K562 (cell line): ENCODE measurements around the gene TRMT1L. TPM values are rescaled to one million over a fixed set of nuclear protein-coding genes. Genes with fewer than 3 reads are reported as not detected.

Experiments used
- ATAC-seq: fragments of 200-7000 bp; cut with Tn5 transposase; 3 replicates; pipeline ENCODE4 v1.9.1; 2020; ENCODE audit warnings: moderate library complexity
- Bru-seq: library from RNA; stranded (reverse); fragments of 400-500 nt; gene quantifications from one replicate; lab custom pipeline; 2021; lab: Mats Ljungman, UMichigan
- BruChase-seq, 2 experiments: library from RNA; stranded (reverse); fragments of 400-500 nt; gene quantifications; one replicate each; lab custom pipeline; 2021; lab: Mats Ljungman, UMichigan
- BruUV-seq: library from RNA; stranded (reverse); fragments of 400-500 nt; replicated peaks from 2 replicates; lab custom pipeline; 2021; lab: Mats Ljungman, UMichigan
- CTCF ChIA-PET: fragments of 300-600 bp; formaldehyde crosslinking; extraction: SDS; loops from one replicate; lab custom pipeline; 2021; ENCODE audit warnings: low intra/inter-chr PET ratio; lab: Yijun Ruan, JAX
- POLR2A ChIA-PET: fragments of 300-600, 350-650 bp; sonication (Branson Sonifier 250); formaldehyde crosslinking; extraction: SDS; loops from one replicate; lab custom pipeline; 2021; ENCODE audit warnings: antibody characterized with exemption, inconsistent platforms; lab: Yijun Ruan, JAX
- DNase-seq, 4 experiments: peaks; one replicate each; pipeline versions ENCODE4 v3.0.0 to v3.0.0-alpha.2; 2011 to 2018; ENCODE audit warnings: low spot score in 3 of 4, mixed read lengths in 3 of 4; ENCODE audit errors: extremely low read depth in 1 of 4
- FAIRE-seq: peaks from 2 replicates; lab custom pipeline; 2011; peaks lifted over from hg19 to GRCh38; lab: Jason Lieb, UNC
- H2AFZ ChIP-seq: 2 replicates; pipeline ENCODE4 v1.6.0; 2011; ENCODE audit warnings: low read depth, low read length, control low read depth, inconsistent platforms
- H3K27ac ChIP-seq: fragments of 200-600 bp; 3 replicates; pipeline ENCODE4 v1.8.0; 2011; ENCODE audit warnings: low read depth, mild to moderate bottlenecking, control low read depth, inconsistent platforms, low read length, moderate library complexity, mixed read lengths; ENCODE audit errors: extremely low read depth
- H3K27me3 ChIP-seq, 2 experiments: fragments of 300-600 bp in 1 of 2; 2 replicates in 1 of 2; 3 replicates in 1 of 2; pipeline versions ENCODE4 v1.6.0 to v1.8.0; 2011; ENCODE audit warnings: inconsistent platforms in 2 of 2, low read length in 2 of 2, mild to moderate bottlenecking in 1 of 2, mixed read lengths in 1 of 2, moderate library complexity in 1 of 2; ENCODE audit not compliant: control insufficient read depth in 2 of 2, insufficient read depth in 2 of 2
- H3K36me3 ChIP-seq: fragments of 300-600 bp; 3 replicates; pipeline ENCODE4 v1.8.0; 2011; ENCODE audit warnings: mild to moderate bottlenecking, low read length, inconsistent platforms; ENCODE audit not compliant: control insufficient read depth, insufficient read depth
- H3K4me1 ChIP-seq, 2 experiments: fragments of 200-600 bp in 1 of 2; replicated peaks in 1 of 2; 2 replicates in 1 of 2; 3 replicates in 1 of 2; pipeline versions ENCODE4 v1.5.1 to v1.8.0; 2011; ENCODE audit warnings: inconsistent platforms in 2 of 2, low read length in 2 of 2, mild to moderate bottlenecking in 1 of 2, mixed read lengths in 1 of 2, moderate library complexity in 1 of 2; ENCODE audit not compliant: control insufficient read depth in 2 of 2, insufficient read depth in 2 of 2
- H3K4me2 ChIP-seq: 2 replicates; pipeline ENCODE4 v1.6.1; 2011; ENCODE audit warnings: low read length, control low read depth, inconsistent platforms, mixed read lengths; ENCODE audit not compliant: insufficient read depth
- H3K4me3 ChIP-seq: fragments of 200-600 bp; sonication (generic), shearing (Covaris generic); 2 replicates; pipeline ENCODE4 v1.5.1; 2016; ENCODE audit warnings: control low read depth, inconsistent platforms
- H3K79me2 ChIP-seq: fragments of 200-600 bp; 3 replicates; pipeline ENCODE4 v1.8.0; 2011; ENCODE audit warnings: low read length, inconsistent platforms; ENCODE audit not compliant: control insufficient read depth, insufficient read depth
- H3K9ac ChIP-seq, 2 experiments: 2 replicates each; pipeline versions ENCODE4 v1.6.0 to v1.6.1; 2011; ENCODE audit warnings: low read depth in 2 of 2, low read length in 2 of 2, control low read depth in 1 of 2, inconsistent platforms in 1 of 2, mild to moderate bottlenecking in 1 of 2, mixed read lengths in 1 of 2; ENCODE audit not compliant: insufficient read depth in 1 of 2
- H3K9me1 ChIP-seq: one replicate; pipeline ENCODE4 v1.6.0; 2011; ENCODE audit warnings: inconsistent platforms, mild to moderate bottlenecking, low read length, moderate library complexity; ENCODE audit not compliant: control insufficient read depth, insufficient read depth
- H3K9me3 ChIP-seq: replicated peaks from 2 replicates; pipeline ENCODE4 v1.5.1; 2011; ENCODE audit warnings: low read depth, low read length, inconsistent platforms; ENCODE audit not compliant: control insufficient read depth, insufficient read depth
- H4K20me1 ChIP-seq: replicated peaks from 2 replicates; pipeline ENCODE4 v1.6.1; 2011; ENCODE audit warnings: low read length, inconsistent platforms, mixed read lengths; ENCODE audit not compliant: control insufficient read depth, insufficient read depth
- ZC3H11A ChIP-seq: IDR thresholded peaks from 2 replicates; pipeline ENCODE4 v1.6.1; 2012; ENCODE audit warnings: low read depth, low read length, improper control_type of control experiment
- ZNF23 ChIP-seq: fragments of 250-450 bp; sonication (Bioruptor Pico); IDR thresholded peaks from 2 replicates; pipeline ENCODE4 v1.4.0; 2020; ENCODE audit warnings: mild to moderate bottlenecking
- WGBS: fragments of 100-300 bp; shearing (Covaris generic); methylation state at CpG from one replicate; pipeline ENCODE4 v1.1.6; 2016; ENCODE audit warnings: low coverage, mixed read lengths; ENCODE audit not compliant: insufficient coverage; ENCODE audit errors: missing lambda C conversion rate; 5-methylcytosine and 5-hydroxymethylcytosine counted together
- in situ Hi-C: fragments of 300-500 bp; cut with MboI; formaldehyde crosslinking; loops from 4 replicates; pipeline ENCODE4 v1.15.0; 2018; ENCODE audit warnings: inconsistent platforms, mixed read lengths
- intact Hi-C: fragments of 100-400 bp; cut with micrococcal nuclease; formaldehyde crosslinking; loops from 2 replicates; pipeline ENCODE4 v1.14.2; 2022
- long read RNA-seq, 3 experiments: library from polyadenylated mRNA in 2 of 3; library from RNA in 1 of 3; unstranded in 2 of 3; stranded (forward) in 1 of 3; transcript quantifications; one replicate each; pipeline ENCODE4 v2.0.0, GENCODE V29; 2019 to 2022
- polyA minus RNA-seq, 3 experiments: library from RNA; depleted of rRNA, polyadenylated mRNA; stranded (reverse); fragments of >200 nt; gene quantifications; 2 replicates each; pipeline ENCODE4 v1.2.3, GENCODE V29; 2011
- polyA plus RNA-seq, 8 experiments: library from polyadenylated mRNA; depleted of rRNA in 4 of 8; stranded (reverse) in 5 of 8; unstranded in 3 of 8; fragments of >200 nt; fragmentation: Nextera tagmentation in 2 of 8; fragmentation: Illumina TruSeq in 1 of 8; extraction: Ambion mirVana in 2 of 8; extraction: Trizol in 1 of 8; gene quantifications; 2 replicates each; pipeline versions ENCODE4 v1.2.1 to v1.2.3, GENCODE V29; 2011 to 2014; ENCODE audit warnings: inconsistent platforms in 1 of 8, missing spikeins in 1 of 8
- total RNA-seq, 7 experiments: library from RNA; depleted of rRNA in 6 of 7; stranded (reverse); fragments of >200 nt in 6 of 7; fragmentation: Illumina TruSeq in 2 of 7; extraction: Trizol in 2 of 7; gene quantifications; 2 replicates each; pipeline versions ENCODE4 v1.2.1 to v1.2.3, GENCODE V29; 2011 to 2021; ENCODE audit warnings: low replicate concordance in 1 of 7
- TF ChIP-seq, protein P1 (sequence below), 2 experiments: fragments of 450-650 bp; formaldehyde crosslinking in 1 of 2; IDR thresholded peaks; 2 replicates each; pipeline versions ENCODE4 v1.4.0 to v1.6.1; 2014 to 2020; ENCODE audit warnings: mild to moderate bottlenecking in 2 of 2, borderline replicate concordance in 1 of 2, low read depth in 1 of 2

The TRMT1L gene, protein sequence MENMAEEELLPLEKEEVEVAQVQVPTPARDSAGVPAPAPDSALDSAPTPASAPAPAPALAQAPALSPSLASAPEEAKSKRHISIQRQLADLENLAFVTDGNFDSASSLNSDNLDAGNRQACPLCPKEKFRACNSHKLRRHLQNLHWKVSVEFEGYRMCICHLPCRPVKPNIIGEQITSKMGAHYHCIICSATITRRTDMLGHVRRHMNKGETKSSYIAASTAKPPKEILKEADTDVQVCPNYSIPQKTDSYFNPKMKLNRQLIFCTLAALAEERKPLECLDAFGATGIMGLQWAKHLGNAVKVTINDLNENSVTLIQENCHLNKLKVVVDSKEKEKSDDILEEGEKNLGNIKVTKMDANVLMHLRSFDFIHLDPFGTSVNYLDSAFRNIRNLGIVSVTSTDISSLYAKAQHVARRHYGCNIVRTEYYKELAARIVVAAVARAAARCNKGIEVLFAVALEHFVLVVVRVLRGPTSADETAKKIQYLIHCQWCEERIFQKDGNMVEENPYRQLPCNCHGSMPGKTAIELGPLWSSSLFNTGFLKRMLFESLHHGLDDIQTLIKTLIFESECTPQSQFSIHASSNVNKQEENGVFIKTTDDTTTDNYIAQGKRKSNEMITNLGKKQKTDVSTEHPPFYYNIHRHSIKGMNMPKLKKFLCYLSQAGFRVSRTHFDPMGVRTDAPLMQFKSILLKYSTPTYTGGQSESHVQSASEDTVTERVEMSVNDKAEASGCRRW
- 22.9 and 43.0 TPM in 2 replicates for total RNA-seq (2011; cell fraction: chromatin; rRNA removed; ENCODE audit: low replicate concordance)
- total RNA-seq (2011; cell fraction: nucleolus; rRNA removed), result 6.6 and 7.0 TPM in 2 replicates
- total RNA-seq (2011; cell fraction: nucleoplasm; rRNA removed), result 12.3 and 13.7 TPM in 2 replicates
- total RNA-seq (2014; rRNA removed) (22.1 and 29.3 TPM in 2 replicates), total RNA-seq (2014; rRNA removed; fragmentation: Illumina TruSeq; extraction: Trizol) (36.8 and 39.4 TPM in 2 replicates), total RNA-seq (2015; rRNA removed; fragmentation: Illumina TruSeq; extraction: Trizol) (35.3 and 42.2 TPM in 2 replicates), total RNA-seq (2021) (29.2 and 32.9 TPM in 2 replicates), polyA plus RNA-seq (2011; rRNA removed) (61.5 and 88.9 TPM in 2 replicates), polyA plus RNA-seq (2014; fragmentation: Illumina TruSeq; extraction: Trizol) (36.8 and 45.4 TPM in 2 replicates), polyA plus RNA-seq (2014; fragmentation: Nextera tagmentation; extraction: Ambion mirVana) (1 to 10 TPM; 6.4 to 7.9 TPM), polyA plus RNA-seq (2014; rRNA removed) (22.1 and 23.3 TPM in 2 replicates), polyA minus RNA-seq (2011; rRNA and poly(A)+ RNA removed) (145 and 148 TPM in 2 replicates), Bru-seq, nascent RNA (percentile 73 among the genes with signal in this experiment), BruChase-seq, experiment 1, labeled RNA remaining after a 2-hour chase (percentile 82 among the genes with signal in this experiment), BruChase-seq, experiment 2, labeled RNA remaining after a 6-hour chase (percentile 82 among the genes with signal in this experiment)
- 19.8 and 40.6 TPM in 2 replicates for polyA plus RNA-seq (2011; cell fraction: cytosol; rRNA removed)
- polyA plus RNA-seq (2011; cell fraction: nucleus; rRNA removed), result 21.5 and 37.9 TPM in 2 replicates
- 19.5 and 20.8 TPM in 2 replicates for polyA plus RNA-seq (2012)
- polyA minus RNA-seq (2011; cell fraction: cytosol; rRNA and poly(A)+ RNA removed), result 50.5 and 61.9 TPM in 2 replicates
- 8.5 and 19.8 TPM in 2 replicates for polyA minus RNA-seq (2011; cell fraction: nucleus; rRNA and poly(A)+ RNA removed)
- long read RNA-seq, experiment 1, full-length matches to known transcripts, result 97 of 128 reads
- long read RNA-seq, experiment 1, partial matches to known transcripts, result 16 of 128 reads
- long read RNA-seq, experiment 1, other reads (novel, unspliced or antisense), result 15 of 128 reads
- long read RNA-seq, experiment 2, full-length matches to known transcripts, result 6 of 31 reads
- long read RNA-seq, experiment 2, partial matches to known transcripts, result 6 of 31 reads
- long read RNA-seq, experiment 2, other reads (novel, unspliced or antisense), result 19 of 31 reads
- long read RNA-seq, experiment 3, full-length matches to known transcripts, result 10 of 15 reads
- long read RNA-seq, experiment 3, partial matches to known transcripts, result 4 of 15 reads
- long read RNA-seq, experiment 3, other reads (novel, unspliced or antisense), result 1 of 15 reads

DNA sequence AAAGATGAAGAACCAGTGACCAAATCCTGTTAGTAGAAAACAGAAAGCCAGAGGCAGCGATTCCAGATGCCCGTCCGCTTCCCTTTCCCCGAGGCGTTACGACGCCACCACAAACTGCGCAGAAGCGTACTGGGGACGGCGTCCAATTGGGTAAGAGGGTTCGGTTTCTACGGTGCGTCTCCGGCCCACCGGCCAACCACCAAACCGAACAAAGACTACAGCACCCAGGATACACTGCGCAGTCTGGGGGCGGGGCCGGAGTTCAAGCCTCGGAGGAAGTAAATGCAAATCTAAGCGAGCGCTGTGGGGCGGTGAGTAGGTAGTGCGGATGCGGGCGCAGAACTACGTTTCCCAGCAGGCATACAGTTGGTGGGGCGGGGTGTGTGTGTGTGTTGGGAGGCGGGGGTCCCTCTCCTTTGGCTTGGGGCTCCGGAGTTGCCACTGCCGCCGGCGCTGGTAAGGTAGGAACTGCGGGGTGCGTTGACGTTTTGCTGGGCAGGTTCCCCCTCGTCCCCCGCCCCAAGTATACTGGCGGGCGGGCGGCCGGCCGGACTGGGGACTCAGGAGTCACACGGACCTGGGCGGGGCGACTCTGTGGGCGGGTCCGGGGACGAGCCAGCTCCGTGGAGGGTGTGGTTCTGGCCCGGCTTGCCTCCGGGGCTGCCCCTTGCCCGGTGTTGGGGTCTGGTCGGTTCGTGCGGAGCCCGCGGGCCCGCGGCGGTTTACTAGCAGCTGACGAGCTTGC is at the start of gene TRMT1L, which contains the start of gene SWT1:
TRMT1L (minus strand) TSS at position 100 of the 745 bp plus-strand sequence. CDS start 241 bp downstream, outside the sequence.
SWT1 (plus strand) TSS at position 314 of the 745 bp plus-strand sequence. CDS start 3,675 bp downstream, outside the sequence.
- WGBS, result 1% methylated on average over 50 of the region's 63 CpGs
- peak; percentile 99 for FAIRE-seq
- in situ Hi-C loops, result no loop called here
- no peak for TF ChIP-seq ZNF23
- TF ChIP-seq, protein P1, sequence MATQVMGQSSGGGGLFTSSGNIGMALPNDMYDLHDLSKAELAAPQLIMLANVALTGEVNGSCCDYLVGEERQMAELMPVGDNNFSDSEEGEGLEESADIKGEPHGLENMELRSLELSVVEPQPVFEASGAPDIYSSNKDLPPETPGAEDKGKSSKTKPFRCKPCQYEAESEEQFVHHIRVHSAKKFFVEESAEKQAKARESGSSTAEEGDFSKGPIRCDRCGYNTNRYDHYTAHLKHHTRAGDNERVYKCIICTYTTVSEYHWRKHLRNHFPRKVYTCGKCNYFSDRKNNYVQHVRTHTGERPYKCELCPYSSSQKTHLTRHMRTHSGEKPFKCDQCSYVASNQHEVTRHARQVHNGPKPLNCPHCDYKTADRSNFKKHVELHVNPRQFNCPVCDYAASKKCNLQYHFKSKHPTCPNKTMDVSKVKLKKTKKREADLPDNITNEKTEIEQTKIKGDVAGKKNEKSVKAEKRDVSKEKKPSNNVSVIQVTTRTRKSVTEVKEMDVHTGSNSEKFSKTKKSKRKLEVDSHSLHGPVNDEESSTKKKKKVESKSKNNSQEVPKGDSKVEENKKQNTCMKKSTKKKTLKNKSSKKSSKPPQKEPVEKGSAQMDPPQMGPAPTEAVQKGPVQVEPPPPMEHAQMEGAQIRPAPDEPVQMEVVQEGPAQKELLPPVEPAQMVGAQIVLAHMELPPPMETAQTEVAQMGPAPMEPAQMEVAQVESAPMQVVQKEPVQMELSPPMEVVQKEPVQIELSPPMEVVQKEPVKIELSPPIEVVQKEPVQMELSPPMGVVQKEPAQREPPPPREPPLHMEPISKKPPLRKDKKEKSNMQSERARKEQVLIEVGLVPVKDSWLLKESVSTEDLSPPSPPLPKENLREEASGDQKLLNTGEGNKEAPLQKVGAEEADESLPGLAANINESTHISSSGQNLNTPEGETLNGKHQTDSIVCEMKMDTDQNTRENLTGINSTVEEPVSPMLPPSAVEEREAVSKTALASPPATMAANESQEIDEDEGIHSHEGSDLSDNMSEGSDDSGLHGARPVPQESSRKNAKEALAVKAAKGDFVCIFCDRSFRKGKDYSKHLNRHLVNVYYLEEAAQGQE (IDR thresholded peaks at IDR 0.05; ENCODE audit: borderline replicate concordance), result no peak
- TF ChIP-seq, protein P1 (CRISPR knock-in tag; IDR thresholded peaks at IDR 0.05; ENCODE audit: low read depth), result no peak
- TF ChIP-seq ZC3H11A, result no peak

More for the DNA sequence above, at the start of gene TRMT1L, which contains the start of gene SWT1:
- BruUV-seq, result no TSS peak
- POLR2A ChIA-PET, result interaction anchor here (0.5 to 2.3 kb wide), 15 partner anchors 9 to 1039 kb away, joined by 3 to 12 read pairs (median 4); partner anchors contain the start of gene EDEM3
- Histone ChIP-seq H3K4me1 (peaks cover 10 to 23% of the 10 kb centered on the region in 2 experiments; a peak in 3 of 5 replicates), H3K4me3 (peak within 1 kb of the TSS; percentile 87), H3K27ac (peak within 1 kb of the TSS; percentile 88), H3K9me1 (no peaks in the 10 kb centered on the region), H3K4me2 (peak within 1 kb of the TSS; percentile 95), H3K27me3 (no peaks in the 10 kb centered on the region), H4K20me1 (no peaks in the 10 kb centered on the region), H2AFZ (peak within 1 kb of the TSS; percentile 92), H3K9ac (peak within 1 kb of the TSS; percentile 89 to 98), H3K9me3 (no peaks in the 10 kb centered on the region), H3K36me3 (no peaks in the 10 kb centered on the region), H3K79me2 (peaks cover 41% of the 10 kb centered on the region)
- DNase-seq (peak; percentile 91 to 100 (median 93)), ATAC-seq (peak; percentile 91)
- intact Hi-C loops, result loop anchor here (5.0 kb wide), 1 partner anchor 400 kb away; no protein-coding TSS in a partner anchor
- CTCF ChIA-PET, result interaction anchor here (0.8 kb wide), 1 partner anchor 175 kb away, joined by 3 read pairs; no protein-coding TSS in a partner anchor
